T-helper 17 cell (primary cell): ENCODE results near the gene EPAS1. TPM values are rescaled to one million over a fixed set of nuclear protein-coding genes. Genes with fewer than 3 reads are reported as not detected.

ENCODE experiments used
- ATAC-seq: fragments of 150-1000 bp; cut with Tn5 transposase; 2 replicates; pipeline ENCODE4 v1.10.0; 2021; ENCODE audit warnings: mild to moderate bottlenecking, moderate library complexity
- DNase-seq, 3 donors: peaks; one replicate each; pipeline versions ENCODE4 v3.0.0 to v3.0.0-alpha.2; 2020 to 2021
- H3K9me3 ChIP-seq: one replicate; pipeline ENCODE4 v1.7.0; 2013; ENCODE audit warnings: low read length, mild to moderate bottlenecking; ENCODE audit not compliant: control insufficient read depth, poor library complexity, severe bottlenecking
- H3K27ac Mint-ChIP-seq: one replicate; pipeline ENCODE4 v1.8.0; 2022; ENCODE audit warnings: mild to moderate bottlenecking, moderate library complexity, mixed read lengths
- H3K27me3 Mint-ChIP-seq: one replicate; pipeline ENCODE4 v1.8.0; 2022; ENCODE audit warnings: mixed read lengths
- H3K36me3 Mint-ChIP-seq: one replicate; pipeline ENCODE4 v1.8.0; 2022; ENCODE audit warnings: low read depth, mixed read lengths
- H3K4me1 Mint-ChIP-seq: one replicate; pipeline ENCODE4 v1.8.0; 2022; ENCODE audit warnings: mild to moderate bottlenecking, mixed read lengths
- H3K4me3 Mint-ChIP-seq: one replicate; pipeline ENCODE4 v1.8.0; 2022; ENCODE audit warnings: mild to moderate bottlenecking, moderate library complexity, mixed read lengths
- total RNA-seq, 4 donors: library from RNA in 2 of 4; stranded (reverse) in 2 of 4; gene quantifications; one replicate each; pipeline ENCODE4 v1.2.3 and lab custom pipeline; 2022 to 2026

Gene EPAS1
- total RNA-seq, 2 donors from 2014 or later = 0.97 to 9.1 TPM

- Mint-ChIP-seq H3K4me1 (peaks cover 2% of the 10 kb centered on the region), H3K27ac (no peak overlapping the region), H3K36me3 (no peaks in the 10 kb centered on the region), H3K4me3 (no peak overlapping the region), H3K27me3 (no peaks in the 10 kb centered on the region)
- H3K9me3 ChIP-seq = no peaks in the 10 kb centered on the region
- no peak for DNase-seq
- ATAC-seq = no peak
These were observed 80.7 kb downstream of the EPAS1 start for GRCh38 chr2:46377666-46378560.

- H3K36me3 Mint-ChIP-seq = no peaks in the 10 kb centered on the region
- ATAC-seq (no peak), DNase-seq (no peak)
- H3K9me3 ChIP-seq = no peaks in the 10 kb centered on the region
- no peak overlapping the region for H3K4me3 Mint-ChIP-seq
- peaks cover 2% of the 10 kb centered on the region for H3K4me1 Mint-ChIP-seq
- no peak overlapping the region for H3K27ac Mint-ChIP-seq
- H3K27me3 Mint-ChIP-seq = no peaks in the 10 kb centered on the region
These were observed 81.4 kb downstream of the EPAS1 start for GRCh38 chr2:46378616-46379015.

DNA sequence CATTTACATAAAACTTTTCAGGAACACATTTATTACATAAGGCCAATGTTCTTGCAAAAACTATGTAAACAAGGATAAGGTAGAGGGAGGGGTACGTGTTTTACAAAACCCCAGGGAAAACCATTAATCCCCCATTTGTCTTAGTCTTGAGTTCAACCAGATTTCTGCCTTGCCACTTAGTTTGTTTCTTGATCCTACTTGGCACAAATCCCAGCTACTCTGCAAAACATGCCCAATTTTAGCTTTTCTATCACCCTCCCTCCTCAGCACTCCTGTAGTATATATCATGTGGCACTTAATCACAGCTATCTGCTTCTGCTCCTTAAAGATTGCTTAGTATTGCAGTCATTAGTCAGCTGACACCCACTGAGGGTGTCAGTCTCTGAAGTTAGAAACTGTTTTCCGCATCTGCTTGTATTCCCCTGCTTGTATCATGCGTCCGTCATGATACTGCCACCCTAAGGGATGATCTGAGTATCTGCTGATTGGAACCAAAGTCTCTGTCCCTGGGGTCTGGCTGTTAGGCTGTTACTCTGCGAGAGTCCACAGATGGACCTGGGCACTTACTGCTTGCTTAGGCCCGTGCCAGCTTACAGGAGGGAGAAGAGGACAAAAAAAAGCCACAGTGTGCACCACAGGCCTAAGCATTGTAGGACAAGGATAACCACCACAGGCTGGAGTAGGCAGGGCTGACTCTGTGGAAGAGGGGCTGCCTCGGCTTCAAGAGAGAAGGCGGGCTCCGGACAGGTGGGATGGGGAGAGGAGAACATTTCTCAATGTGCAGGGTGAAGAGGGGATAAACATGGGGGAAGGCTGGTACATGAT, 82.2 kb downstream of the EPAS1 start:
- H3K9me3 ChIP-seq = no peaks in the 10 kb centered on the region
- no peak overlapping the region for H3K4me3 Mint-ChIP-seq
- H3K27ac Mint-ChIP-seq = no peak overlapping the region
- ATAC-seq = no peak
- no peak for DNase-seq
- H3K27me3 Mint-ChIP-seq = no peaks in the 10 kb centered on the region
- H3K36me3 Mint-ChIP-seq = no peaks in the 10 kb centered on the region
- peaks cover 2% of the 10 kb centered on the region for H3K4me1 Mint-ChIP-seq

- no peaks in the 10 kb centered on the region for H3K9me3 ChIP-seq
- no peak overlapping the region for H3K27ac Mint-ChIP-seq
- no peaks in the 10 kb centered on the region for H3K36me3 Mint-ChIP-seq
- ATAC-seq (no peak), DNase-seq (no peak)
- peaks cover 2% of the 10 kb centered on the region for H3K4me1 Mint-ChIP-seq
- H3K4me3 Mint-ChIP-seq = no peak overlapping the region
- no peaks in the 10 kb centered on the region for H3K27me3 Mint-ChIP-seq
These were observed 83.1 kb downstream of the EPAS1 start for GRCh38 chr2:46380038-46380940.

- Mint-ChIP-seq H3K4me3 (no peak overlapping the region), H3K36me3 (no peaks in the 10 kb centered on the region), H3K27me3 (no peaks in the 10 kb centered on the region), H3K27ac (no peak overlapping the region), H3K4me1 (peaks cover 2% of the 10 kb centered on the region)
- ATAC-seq (no peak), DNase-seq (no peak)
- H3K9me3 ChIP-seq = no peaks in the 10 kb centered on the region
These were observed 84.1 kb downstream of the EPAS1 start for GRCh38 chr2:46381263-46381849.

- peaks cover 2% of the 10 kb centered on the region for H3K4me1 Mint-ChIP-seq
- H3K4me3 Mint-ChIP-seq = no peak overlapping the region
- no peak for DNase-seq
- no peaks in the 10 kb centered on the region for H3K27me3 Mint-ChIP-seq
- no peak overlapping the region for H3K27ac Mint-ChIP-seq
- H3K9me3 ChIP-seq = no peaks in the 10 kb centered on the region
- H3K36me3 Mint-ChIP-seq = no peaks in the 10 kb centered on the region
- no peak for ATAC-seq
These were observed 84.7 kb downstream of the EPAS1 start for GRCh38 chr2:46381871-46382270.

DNA sequence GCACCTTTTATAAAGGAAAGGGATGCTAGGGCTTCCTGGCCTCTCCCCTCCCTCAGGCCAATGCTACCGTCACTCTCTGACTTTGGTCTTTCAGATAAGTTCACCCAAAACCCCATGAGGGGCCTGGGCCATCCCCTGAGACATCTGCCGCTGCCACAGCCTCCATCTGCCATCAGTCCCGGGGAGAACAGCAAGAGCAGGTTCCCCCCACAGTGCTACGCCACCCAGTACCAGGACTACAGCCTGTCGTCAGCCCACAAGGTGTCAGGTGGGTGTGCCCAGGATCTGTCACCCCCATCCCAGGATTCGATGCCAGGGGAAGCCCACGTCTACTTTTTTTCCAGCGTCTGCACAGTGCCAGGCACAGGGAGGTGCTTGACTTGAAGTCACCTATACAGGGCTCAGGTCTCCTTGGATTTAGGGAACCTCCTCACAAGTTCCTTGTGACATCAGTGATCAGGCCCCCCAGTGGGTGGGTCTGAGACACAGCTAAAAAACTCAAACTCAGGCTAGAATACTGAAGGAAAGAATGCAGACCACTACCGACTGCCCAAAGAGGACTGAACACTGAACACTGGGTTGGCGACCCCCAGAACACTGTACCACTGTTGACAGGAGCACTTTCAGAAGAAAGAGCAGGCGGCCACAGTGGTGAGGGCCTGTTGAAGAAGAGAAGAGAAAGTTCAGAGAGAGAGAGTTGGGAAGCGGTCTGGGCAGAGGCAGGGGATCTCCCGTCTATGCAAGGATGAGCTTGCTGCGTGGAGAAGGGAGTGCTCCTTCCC, 85.3 kb downstream of the EPAS1 start:
- Mint-ChIP-seq H3K27me3 (peaks cover under 1% of the 10 kb centered on the region), H3K36me3 (no peaks in the 10 kb centered on the region), H3K27ac (no peak overlapping the region), H3K4me1 (peaks cover 2% of the 10 kb centered on the region), H3K4me3 (no peak overlapping the region)
- DNase-seq = no peak
- H3K9me3 ChIP-seq = no peaks in the 10 kb centered on the region
- ATAC-seq = no peak

DNA sequence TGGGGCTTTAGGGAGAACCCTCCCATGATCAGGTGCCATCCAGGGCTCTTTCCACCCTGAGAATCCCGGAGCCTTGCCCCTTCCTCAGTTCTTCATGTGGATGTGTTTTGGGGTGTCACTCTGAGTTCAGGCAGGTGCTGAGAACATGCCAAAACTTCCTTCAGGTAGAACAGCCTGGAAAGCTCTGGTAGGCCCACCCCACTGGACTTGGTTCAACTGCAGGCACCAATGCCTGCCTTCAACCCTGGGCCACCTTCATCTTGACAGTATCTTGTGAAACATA, 85.8 kb downstream of the EPAS1 start:
- H3K9me3 ChIP-seq = no peaks in the 10 kb centered on the region
- ATAC-seq (no peak), DNase-seq (no peak)
- no peaks in the 10 kb centered on the region for H3K36me3 Mint-ChIP-seq
- H3K4me1 Mint-ChIP-seq = peaks cover 4% of the 10 kb centered on the region
- H3K4me3 Mint-ChIP-seq = no peak overlapping the region
- H3K27ac Mint-ChIP-seq = no peak overlapping the region
- H3K27me3 Mint-ChIP-seq = peaks cover 5% of the 10 kb centered on the region

DNA sequence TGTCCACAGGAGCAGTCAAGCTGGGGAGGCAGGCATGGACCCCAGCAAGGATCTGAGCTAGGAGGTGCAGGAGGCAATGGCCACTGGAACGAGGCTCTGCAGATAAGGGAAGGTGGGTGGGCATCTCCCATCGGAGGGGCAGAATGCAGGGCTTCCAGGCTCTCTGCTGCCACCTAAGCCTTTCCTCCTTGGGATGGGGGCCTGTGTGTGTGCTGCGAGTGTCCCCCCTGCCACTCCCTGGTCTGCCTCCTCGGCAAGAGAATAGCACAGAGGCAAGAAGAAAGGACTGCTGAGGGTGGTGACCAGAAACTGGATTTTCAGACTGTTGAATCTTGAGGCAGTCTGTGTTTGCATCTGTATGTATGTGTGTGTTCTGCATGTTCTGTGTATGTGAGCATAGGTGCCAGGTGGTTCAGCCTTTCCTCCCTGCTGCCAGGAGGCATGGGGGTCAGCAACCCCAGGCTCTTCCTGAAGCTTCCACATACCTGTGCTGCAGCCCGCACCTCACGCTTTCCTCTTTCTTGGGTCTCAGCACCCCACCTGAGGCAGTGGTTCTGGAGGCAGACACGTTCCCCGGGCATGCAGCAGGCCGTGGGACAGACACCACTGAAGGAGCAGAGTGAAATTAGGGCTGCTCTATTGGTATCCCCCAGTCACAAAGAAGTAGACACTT, 86.7 kb downstream of the EPAS1 start:
- peaks cover 8% of the 10 kb centered on the region for H3K27me3 Mint-ChIP-seq
- H3K4me3 Mint-ChIP-seq = no peak overlapping the region
- no peaks in the 10 kb centered on the region for H3K9me3 ChIP-seq
- H3K27ac Mint-ChIP-seq = no peak overlapping the region
- no peaks in the 10 kb centered on the region for H3K36me3 Mint-ChIP-seq
- peaks cover 2% of the 10 kb centered on the region for H3K4me1 Mint-ChIP-seq
- DNase-seq = no peak
- ATAC-seq = no peak

DNA sequence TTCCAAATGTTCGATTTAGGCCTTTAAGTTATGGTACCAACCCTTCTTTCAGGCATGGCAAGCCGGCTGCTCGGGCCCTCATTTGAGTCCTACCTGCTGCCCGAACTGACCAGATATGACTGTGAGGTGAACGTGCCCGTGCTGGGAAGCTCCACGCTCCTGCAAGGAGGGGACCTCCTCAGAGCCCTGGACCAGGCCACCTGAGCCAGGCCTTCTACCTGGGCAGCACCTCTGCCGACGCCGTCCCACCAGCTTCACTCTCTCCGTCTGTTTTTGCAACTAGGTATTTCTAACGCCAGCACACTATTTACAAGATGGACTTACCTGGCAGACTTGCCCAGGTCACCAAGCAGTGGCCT, 87.2 kb downstream of the EPAS1 start:
- no peak for ATAC-seq
- peaks cover 13% of the 10 kb centered on the region for H3K27me3 Mint-ChIP-seq

GRCh38 chr2:46385786-46386577, 88.8 kb downstream of the EPAS1 start:
- H3K9me3 ChIP-seq = no peaks in the 10 kb centered on the region
- no peak overlapping the region for H3K4me3 Mint-ChIP-seq
- peaks cover 2% of the 10 kb centered on the region for H3K36me3 Mint-ChIP-seq
- DNase-seq (no peak), ATAC-seq (no peak)
- H3K27me3 Mint-ChIP-seq = peaks cover 24% of the 10 kb centered on the region
- peaks cover 2% of the 10 kb centered on the region for H3K4me1 Mint-ChIP-seq
- no peak overlapping the region for H3K27ac Mint-ChIP-seq

More for the DNA sequence above, 87.2 kb downstream of the EPAS1 start:
- H3K27ac Mint-ChIP-seq = no peak overlapping the region
- DNase-seq = no peak
- H3K9me3 ChIP-seq = no peaks in the 10 kb centered on the region
- peaks cover 2% of the 10 kb centered on the region for H3K36me3 Mint-ChIP-seq
- peaks cover 2% of the 10 kb centered on the region for H3K4me1 Mint-ChIP-seq
- no peak overlapping the region for H3K4me3 Mint-ChIP-seq
